HEK293T (cell line): ENCODE results near the gene AGPAT2.

Experiments
- CTCF ChIA-PET: fragments of 350-600 bp; formaldehyde crosslinking; extraction: SDS; loops from one replicate; lab custom pipeline; 2021; ENCODE audit warnings: antibody characterized with exemption, inconsistent platforms; lab: Yijun Ruan, JAX
- POLR2A ChIA-PET: fragments of 350-600 bp; formaldehyde crosslinking; extraction: SDS; loops from one replicate; lab custom pipeline; 2020; ENCODE audit warnings: antibody characterized with exemption, inconsistent platforms; lab: Yijun Ruan, JAX
- DNase-seq: peaks from one replicate; pipeline ENCODE4 v3.0.0; 2012; ENCODE audit warnings: mixed read lengths; ENCODE audit errors: extremely low spot score
- ARNT ChIP-seq: fragments of 450-650 bp; IDR thresholded peaks from 2 replicates; pipeline ENCODE4 v1.6.1; 2017; ENCODE audit warnings: mild to moderate bottlenecking
- BHLHE40 ChIP-seq: fragments of 450-650 bp; IDR thresholded peaks from 2 replicates; pipeline ENCODE4 v1.6.1; 2016; ENCODE audit warnings: mild to moderate bottlenecking, moderate library complexity, borderline replicate concordance
- CTBP1 ChIP-seq: fragments of 450-650 bp; IDR thresholded peaks from 2 replicates; pipeline ENCODE4 v1.6.1; 2016; ENCODE audit warnings: borderline replicate concordance
- ELF4 ChIP-seq: fragments of 450-650 bp; IDR thresholded peaks from 2 replicates; pipeline ENCODE4 v1.6.1; 2017; ENCODE audit warnings: antibody characterized with exemption
- FOXA1 ChIP-seq: fragments of 450-650 bp; IDR thresholded peaks from 2 replicates; pipeline ENCODE4 v1.6.1; 2016; ENCODE audit warnings: mild to moderate bottlenecking
- FOXK2 ChIP-seq: fragments of 450-650 bp; IDR thresholded peaks from 2 replicates; pipeline ENCODE4 v1.6.1; 2016; ENCODE audit warnings: mild to moderate bottlenecking
- FOXM1 ChIP-seq: fragments of 450-650 bp; IDR thresholded peaks from 2 replicates; pipeline ENCODE4 v1.6.1; 2017; ENCODE audit warnings: mild to moderate bottlenecking, borderline replicate concordance
- HDGF ChIP-seq: fragments of 450-650 bp; IDR thresholded peaks from 2 replicates; pipeline ENCODE4 v1.6.1; 2017; ENCODE audit warnings: antibody characterized with exemption, borderline replicate concordance
- L3MBTL2 ChIP-seq: fragments of 450-650 bp; conservative IDR thresholded peaks from 2 replicates; pipeline ENCODE4 v1.6.1; 2016; ENCODE audit warnings: mild to moderate bottlenecking
- LEF1 ChIP-seq: fragments of 450-650 bp; IDR thresholded peaks from 2 replicates; pipeline ENCODE4 v1.6.1; 2017; ENCODE audit warnings: mild to moderate bottlenecking, borderline replicate concordance
- NFRKB ChIP-seq: fragments of 450-650 bp; IDR thresholded peaks from 2 replicates; pipeline ENCODE4 v1.6.1; 2016; ENCODE audit warnings: mild to moderate bottlenecking, moderate library complexity
- PKNOX1 ChIP-seq: fragments of 450-650 bp; IDR thresholded peaks from 2 replicates; pipeline ENCODE4 v1.6.1; 2016
- SP1 ChIP-seq: fragments of 450-650 bp; IDR thresholded peaks from 2 replicates; pipeline ENCODE4 v1.6.1; 2017
- SUZ12 ChIP-seq: fragments of 450-650 bp; IDR thresholded peaks from 2 replicates; pipeline ENCODE4 v1.6.1; 2016; ENCODE audit warnings: mild to moderate bottlenecking
- TARDBP ChIP-seq: fragments of 450-650 bp; IDR thresholded peaks from 2 replicates; pipeline ENCODE4 v1.6.1; 2016
- ZNF384 ChIP-seq: fragments of 450-650 bp; IDR thresholded peaks from 2 replicates; pipeline ENCODE4 v1.6.1; 2016

The AGPAT2 gene

GRCh38 chr9:136721339-136722092 lies 34.3 kb upstream of the AGPAT2 start:
- TF ChIP-seq PKNOX1 (no peak), HDGF (no peak), CTBP1 (no peak), L3MBTL2 (no peak), FOXA1 (no peak), SUZ12 (no peak), TARDBP (no peak), ZNF384 (no peak), NFRKB (no peak), FOXM1 (no peak), LEF1 (no peak), ARNT (no peak), FOXK2 (no peak), BHLHE40 (no peak), ELF4 (no peak), SP1 (no peak)
- ChIA-PET CTCF (no interaction called here), POLR2A (interaction anchor here (2.5 to 3.2 kb wide), 2 partner anchors 7 to 8 kb away, joined by 14 to 16 read pairs; no protein-coding TSS in a partner anchor)
- no peak for DNase-seq

- DNase-seq: no peak
- ChIA-PET CTCF (no interaction called here), POLR2A (interaction anchor here (3.2 kb wide), 1 partner anchor 9 kb away, joined by 14 read pairs; no protein-coding TSS in a partner anchor)
- TF ChIP-seq CTBP1: no peak
- TF ChIP-seq LEF1: no peak
- TF ChIP-seq FOXA1: no peak
- TF ChIP-seq ZNF384: no peak
- TF ChIP-seq ARNT: no peak
- TF ChIP-seq FOXK2: no peak
- TF ChIP-seq HDGF: no peak
- TF ChIP-seq L3MBTL2: no peak
- no peak for TF ChIP-seq BHLHE40
- no peak for TF ChIP-seq NFRKB
- no peak for TF ChIP-seq PKNOX1
- no peak for TF ChIP-seq SP1
- TF ChIP-seq ELF4: no peak
- no peak for TF ChIP-seq TARDBP
- no peak for TF ChIP-seq SUZ12
- no peak for TF ChIP-seq FOXM1
Observed at GRCh38 chr9:136720898-136721338, 33.7 kb upstream of the AGPAT2 start.

- POLR2A ChIA-PET: interaction anchor here (3.2 kb wide), 1 partner anchor 9 kb away, joined by 14 read pairs; no protein-coding TSS in a partner anchor
- DNase-seq: no peak
- TF ChIP-seq FOXK2 (no peak), LEF1 (no peak), TARDBP (no peak), HDGF (no peak), FOXM1 (no peak)
- CTCF ChIA-PET: no interaction called here
Observed at GRCh38 chr9:136720251-136720897, 33.1 kb upstream of the AGPAT2 start.

DNA sequence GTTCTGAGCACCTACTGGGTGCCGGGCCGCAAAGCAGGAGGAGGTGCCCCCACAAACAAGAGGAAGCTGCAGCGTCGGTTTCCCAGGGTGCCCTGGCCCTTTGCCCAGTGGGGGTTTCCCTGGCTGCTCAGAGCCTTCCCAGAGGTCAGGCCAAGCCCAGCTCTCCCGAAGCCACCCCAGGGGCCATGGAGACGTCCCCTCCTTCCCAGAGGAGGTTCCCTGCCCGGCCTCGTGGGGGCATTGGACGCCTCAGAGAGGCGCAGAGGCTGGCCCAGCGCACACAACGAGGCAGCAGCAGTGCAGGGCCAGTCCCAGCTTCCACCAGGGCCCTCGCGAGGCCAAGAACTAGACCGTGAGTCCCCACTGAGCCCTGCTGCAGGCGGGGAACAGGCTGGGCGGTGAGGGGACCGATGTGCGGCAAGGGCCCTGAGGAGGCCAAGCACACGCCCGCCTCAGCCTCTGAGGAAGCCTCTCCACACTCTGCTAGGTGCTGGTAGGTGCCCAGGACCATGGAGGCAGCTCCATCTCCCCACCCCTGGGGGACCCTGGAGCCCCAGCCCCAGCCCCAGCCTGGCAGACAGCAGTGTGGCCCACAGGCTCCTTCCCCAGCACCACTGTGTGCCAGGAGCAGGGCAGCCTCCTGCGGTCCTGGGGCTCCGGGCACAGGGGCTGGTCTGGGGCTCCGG lies 32.1 kb upstream of the AGPAT2 start:
- DNase-seq: no peak
- TF ChIP-seq NFRKB (no peak), LEF1 (no peak), ZNF384 (no peak), FOXK2 (no peak), BHLHE40 (no peak)
- POLR2A ChIA-PET: interaction anchor here (2.4 to 3.2 kb wide), 2 partner anchors 8 to 10 kb away, joined by 14 read pairs; no protein-coding TSS in a partner anchor
- CTCF ChIA-PET: interaction anchor here (0.5 kb wide), 1 partner anchor 33 kb away, joined by 3 read pairs; no protein-coding TSS in a partner anchor

GRCh38 chr9:136718345-136719194 lies 31.3 kb upstream of the AGPAT2 start:
- DNase-seq: no peak
- ChIA-PET POLR2A (interaction anchor here (2.4 to 3.2 kb wide), 2 partner anchors 9 to 11 kb away, joined by 14 read pairs; no protein-coding TSS in a partner anchor), CTCF (interaction anchor here (0.5 kb wide), 1 partner anchor 32 kb away, joined by 3 read pairs; no protein-coding TSS in a partner anchor)

More at GRCh38 chr9:136718345-136719194, 31.3 kb upstream of the AGPAT2 start:
- no peak for TF ChIP-seq FOXM1
- TF ChIP-seq PKNOX1: no peak
- TF ChIP-seq L3MBTL2: no peak
- TF ChIP-seq BHLHE40: no peak
- no peak for TF ChIP-seq NFRKB
- TF ChIP-seq TARDBP: no peak
- TF ChIP-seq FOXA1: no peak
- TF ChIP-seq ARNT: no peak
- TF ChIP-seq FOXK2: no peak
- TF ChIP-seq CTBP1: no peak
- no peak for TF ChIP-seq SP1
- TF ChIP-seq HDGF: no peak
- TF ChIP-seq SUZ12: no peak
- TF ChIP-seq ELF4: no peak
- no peak for TF ChIP-seq LEF1
- no peak for TF ChIP-seq ZNF384
